H1 (cell line): ENCODE results near the gene H6PD. TPM values are rescaled to one million over a fixed set of nuclear protein-coding genes. Genes with fewer than 3 reads are reported as not detected.

Experiments
- CTCF ChIA-PET: fragments of 300-600 bp; sonication (Branson Sonifier 250); formaldehyde crosslinking; loops from one replicate; lab custom pipeline; 2021; ENCODE audit not compliant: partially characterized antibody; lab: Charles Lee
- POLR2A ChIA-PET: fragments of 300-600 bp; sonication (Branson Sonifier 250); formaldehyde crosslinking; loops from one replicate; lab custom pipeline; 2021; ENCODE audit warnings: inconsistent platforms; ENCODE audit not compliant: partially characterized antibody; lab: Charles Lee
- DNase-seq, 2 experiments: peaks; one replicate each; pipeline versions ENCODE4 v3.0.0 to v3.0.0-alpha.2; 2010 to 2022; ENCODE audit warnings: low spot score in 2 of 2, low read depth in 1 of 2, mixed read lengths in 1 of 2
- FAIRE-seq: peaks from 2 replicates; lab custom pipeline; 2011; peaks lifted over from hg19 to GRCh38; lab: Jason Lieb, UNC
- H2AFZ ChIP-seq: 2 replicates; pipeline ENCODE4 v1.8.1; 2012; ENCODE audit warnings: low read length, inconsistent platforms
- H2AK5ac ChIP-seq: 2 replicates; pipeline ENCODE4 v1.6.1; 2013; ENCODE audit warnings: low read depth, low read length
- H2BK120ac ChIP-seq: replicated peaks from 2 replicates; pipeline ENCODE3; 2013; ENCODE audit warnings: low read depth, low read length, inconsistent platforms
- H2BK12ac ChIP-seq: 2 replicates; pipeline ENCODE4 v1.6.1; 2013; ENCODE audit warnings: low read depth, low read length
- H2BK15ac ChIP-seq: 2 replicates; pipeline ENCODE4 v1.6.1; 2013; ENCODE audit warnings: low read length
- H2BK20ac ChIP-seq: 2 replicates; pipeline ENCODE4 v1.6.1; 2013; ENCODE audit warnings: low read length
- H2BK5ac ChIP-seq: 2 replicates; pipeline ENCODE4 v1.6.1; 2013; ENCODE audit warnings: low read depth, low read length
- H3K14ac ChIP-seq: 2 replicates; pipeline ENCODE4 v1.6.1; 2013; ENCODE audit warnings: inconsistent platforms; ENCODE audit not compliant: insufficient read length
- H3K18ac ChIP-seq: 2 replicates; pipeline ENCODE4 v1.6.1; 2013; ENCODE audit warnings: low read length; ENCODE audit errors: extremely low read depth
- H3K23ac ChIP-seq: 2 replicates; pipeline ENCODE4 v1.6.1; 2013; ENCODE audit warnings: inconsistent platforms; ENCODE audit not compliant: insufficient read length
- H3K23me2 ChIP-seq: 2 replicates; pipeline ENCODE4 v1.6.1; 2013; ENCODE audit warnings: low read depth, low read length
- H3K27ac ChIP-seq: 2 replicates; pipeline ENCODE4 v1.6.1; 2011; ENCODE audit warnings: low read depth, low read length, inconsistent platforms
- H3K27me3 ChIP-seq, 4 experiments: replicated peaks in 1 of 4; 1 replicate in 1 of 4; 2 replicates in 3 of 4; pipeline versions ENCODE4 v1.6.1 to v1.8.1; 2011 to 2013; ENCODE audit warnings: low read length in 3 of 4, mild to moderate bottlenecking in 3 of 4, inconsistent platforms in 2 of 4, mixed read lengths in 2 of 4, moderate library complexity in 1 of 4; ENCODE audit not compliant: control insufficient read depth in 3 of 4, insufficient read depth in 3 of 4; ENCODE audit errors: extremely low read depth in 1 of 4
- H3K36me3 ChIP-seq, 4 experiments: 2 replicates each; pipeline versions ENCODE4 v1.6.1 to v1.8.1; 2011 to 2013; ENCODE audit warnings: mild to moderate bottlenecking in 4 of 4, low read length in 3 of 4, moderate library complexity in 2 of 4, control low read depth in 1 of 4, inconsistent platforms in 1 of 4; ENCODE audit not compliant: insufficient read depth in 4 of 4, control insufficient read depth in 2 of 4
- H3K4ac ChIP-seq: replicated peaks from 2 replicates; pipeline ENCODE3; 2013; ENCODE audit warnings: low read length, low read depth, mixed read lengths, inconsistent platforms; ENCODE audit not compliant: insufficient read length
- H3K4me1 ChIP-seq, 4 experiments: replicated peaks in 1 of 4; 1 replicate in 1 of 4; 2 replicates in 3 of 4; pipeline versions ENCODE4 v1.6.1 to v1.8.1; 2011 to 2013; ENCODE audit warnings: low read length in 3 of 4, inconsistent platforms in 2 of 4, mixed read lengths in 1 of 4; ENCODE audit not compliant: insufficient read depth in 4 of 4, control insufficient read depth in 3 of 4
- H3K4me2 ChIP-seq, 2 experiments: 2 replicates each; pipeline versions ENCODE4 v1.6.1 to v1.8.1; 2011 to 2013; ENCODE audit warnings: low read depth in 2 of 2, low read length in 2 of 2, control low read depth in 1 of 2, inconsistent platforms in 1 of 2, mild to moderate bottlenecking in 1 of 2; ENCODE audit not compliant: insufficient read depth in 1 of 2
- H3K4me3 ChIP-seq, 4 experiments: fragments of 200-600, 300-600 bp in 1 of 4; sonication (generic), shearing (Covaris generic), sonication (Bioruptor Twin) in 1 of 4; 2 replicates each; pipeline versions ENCODE4 v1.5.1 to v1.8.1; 2011 to 2016; ENCODE audit warnings: low read length in 4 of 4, low read depth in 3 of 4, control low read depth in 2 of 4, inconsistent platforms in 2 of 4, mild to moderate bottlenecking in 2 of 4, mixed read lengths in 1 of 4, moderate library complexity in 1 of 4; ENCODE audit not compliant: insufficient read depth in 2 of 4; ENCODE audit errors: extremely low read depth in 1 of 4
- H3K56ac ChIP-seq: replicated peaks from 2 replicates; pipeline ENCODE3; 2013; ENCODE audit warnings: low read depth, mild to moderate bottlenecking, mixed read lengths, low read length, inconsistent platforms; ENCODE audit not compliant: insufficient read length
- H3K79me1 ChIP-seq: 2 replicates; pipeline ENCODE4 v1.6.1; 2013; ENCODE audit warnings: low read depth, low read length, control low read depth
- H3K79me2 ChIP-seq, 2 experiments: 2 replicates each; pipeline versions ENCODE4 v1.6.1 to v1.8.1; 2012 to 2013; ENCODE audit warnings: low read length in 2 of 2, mild to moderate bottlenecking in 2 of 2, inconsistent platforms in 1 of 2; ENCODE audit not compliant: insufficient read depth in 2 of 2, control insufficient read depth in 1 of 2
- H3K9ac ChIP-seq, 4 experiments: replicated peaks in 1 of 4; 1 replicate in 1 of 4; 2 replicates in 3 of 4; pipeline versions ENCODE4 v1.6.1 to v1.8.1; 2011 to 2013; ENCODE audit warnings: low read depth in 3 of 4, low read length in 3 of 4, control low read depth in 2 of 4, mild to moderate bottlenecking in 2 of 4, moderate library complexity in 2 of 4, inconsistent platforms in 1 of 4; ENCODE audit errors: extremely low read depth in 1 of 4
- H3K9me3 ChIP-seq, 2 experiments: 2 replicates each; pipeline versions ENCODE4 v1.6.1 to v1.8.1; 2012 to 2013; ENCODE audit warnings: mild to moderate bottlenecking in 2 of 2, moderate library complexity in 2 of 2, control low read depth in 1 of 2, inconsistent platforms in 1 of 2, low read depth in 1 of 2, low read length in 1 of 2, mixed read lengths in 1 of 2; ENCODE audit not compliant: insufficient read depth in 2 of 2
- H4K20me1 ChIP-seq, 2 experiments: replicated peaks in 1 of 2; 2 replicates each; pipeline versions ENCODE3 to v1.8.1; 2011 to 2013; ENCODE audit warnings: inconsistent platforms in 2 of 2, low read length in 2 of 2, mild to moderate bottlenecking in 1 of 2; ENCODE audit not compliant: insufficient read depth in 2 of 2, control insufficient read depth in 1 of 2
- H4K5ac ChIP-seq: 2 replicates; pipeline ENCODE4 v1.6.1; 2013; ENCODE audit warnings: low read length, low read depth, mixed read lengths, inconsistent platforms; ENCODE audit not compliant: insufficient read length
- H4K8ac ChIP-seq: 2 replicates; pipeline ENCODE4 v1.8.0; 2013; ENCODE audit warnings: mild to moderate bottlenecking, moderate library complexity, low read length, inconsistent platforms; ENCODE audit not compliant: insufficient read depth; ENCODE audit errors: extremely low read depth
- H4K91ac ChIP-seq: replicated peaks from 2 replicates; pipeline ENCODE3; 2013; ENCODE audit warnings: low read length, mixed read lengths, inconsistent platforms; ENCODE audit not compliant: insufficient read length
- BACH1 ChIP-seq: IDR thresholded peaks from 2 replicates; pipeline ENCODE4 v1.6.1; 2012; ENCODE audit warnings: low read length, improper control_type of control experiment
- EP300 ChIP-seq, 2 experiments: IDR thresholded peaks; 1 replicate in 1 of 2; 2 replicates in 1 of 2; pipeline ENCODE4 v1.6.1; 2011 to 2012; ENCODE audit warnings: low read depth in 2 of 2, low read length in 2 of 2, mild to moderate bottlenecking in 2 of 2, borderline replicate concordance in 1 of 2, inconsistent platforms in 1 of 2, moderate library complexity in 1 of 2
- EZH2 ChIP-seq: fragments of 200-600 bp; sonication (generic); IDR thresholded peaks from 2 replicates; pipeline ENCODE4 v1.7.1; 2012; ENCODE audit warnings: low read depth, mild to moderate bottlenecking, moderate library complexity, low read length, inconsistent platforms; ENCODE audit not compliant: severe bottlenecking
- GABPA ChIP-seq: IDR thresholded peaks from 2 replicates; pipeline ENCODE4 v1.6.1; 2011; ENCODE audit warnings: mild to moderate bottlenecking, low read length, moderate library complexity, borderline replicate concordance; ENCODE audit not compliant: insufficient read depth
- KDM5A ChIP-seq: fragments of 200-600 bp; IDR thresholded peaks from 2 replicates; pipeline ENCODE4 v1.7.1; 2012; ENCODE audit warnings: mild to moderate bottlenecking, low read length, inconsistent platforms, mixed read lengths
- PHF8 ChIP-seq: fragments of 200-600 bp; sonication (generic); conservative IDR thresholded peaks from 2 replicates; pipeline ENCODE4 v1.7.1; 2012; ENCODE audit warnings: low read depth, mild to moderate bottlenecking, inconsistent platforms, low read length, moderate library complexity
- POLR2A ChIP-seq, 2 experiments: IDR thresholded peaks; 1 replicate in 1 of 2; 2 replicates in 1 of 2; pipeline ENCODE4 v1.6.1; 2011; ENCODE audit warnings: low read depth in 2 of 2, low read length in 2 of 2, mild to moderate bottlenecking in 2 of 2; ENCODE audit errors: control extremely low read depth in 1 of 2
- POU5F1 ChIP-seq: IDR thresholded peaks from 2 replicates; pipeline ENCODE4 v1.6.1; 2011; ENCODE audit warnings: low read depth, mild to moderate bottlenecking, low read length, moderate library complexity
- RFX5 ChIP-seq: IDR thresholded peaks from 2 replicates; pipeline ENCODE4 v1.6.1; 2011; ENCODE audit warnings: low read depth, low read length, improper control_type of control experiment, borderline replicate concordance
- SAP30 ChIP-seq: fragments of 300-600 bp; sonication (generic); IDR thresholded peaks from 2 replicates; pipeline ENCODE4 v1.7.1; 2012; ENCODE audit warnings: low read length, moderate library complexity, mild to moderate bottlenecking, inconsistent platforms; ENCODE audit not compliant: insufficient read depth, insufficient replicate concordance
- ZNF274 ChIP-seq: IDR thresholded peaks from 2 replicates; pipeline ENCODE4 v1.7.0; 2012; ENCODE audit warnings: low read length, borderline replicate concordance; ENCODE audit errors: extremely low read depth
- WGBS, 2 experiments: shearing (Covaris generic) in 1 of 2; methylation state at CpG; one replicate each; pipeline versions ENCODE4 v1.1.6 to v1.1.7; 2013 to 2015; ENCODE audit warnings: low lambda C conversion rate in 2 of 2, mixed read lengths in 2 of 2, inconsistent platforms in 1 of 2, low coverage in 1 of 2, missing lambda C conversion rate in 1 of 2; ENCODE audit not compliant: insufficient replicate concordance in 2 of 2, insufficient coverage in 1 of 2, insufficient read length in 1 of 2; ENCODE audit errors: extremely low coverage in 1 of 2, missing lambda C conversion rate in 1 of 2; 5-methylcytosine and 5-hydroxymethylcytosine counted together
- polyA plus RNA-seq, 7 experiments: library from polyadenylated mRNA; depleted of rRNA in 3 of 7; stranded (reverse) in 5 of 7; unstranded in 2 of 7; fragments of >200 nt in 5 of 7; fragments of 200-250 nt in 2 of 7; gene quantifications; 1 replicate in 5 of 7; 2 replicates in 1 of 7; 4 replicates in 1 of 7; pipeline versions ENCODE4 v1.2.1 to v1.2.3, GENCODE V29; 2011 to 2013; ENCODE audit warnings: missing spikeins in 2 of 7, mixed read lengths in 2 of 7
- total RNA-seq: library from RNA; stranded (reverse); fragmentation: NEBNext Ultra II Directional; extraction: Animal tissue kit (Norgen Biotek cat#: 25700); gene quantifications from 2 replicates; pipeline ENCODE4 v1.2.1, GENCODE V29; 2021
- TF ChIP-seq, protein P1 (sequence below): IDR thresholded peaks from 2 replicates; pipeline ENCODE4 v1.6.1; 2012; ENCODE audit warnings: inconsistent platforms

The H6PD gene
- total and polyA plus RNA-seq, 2 of the 8 experiments (the other 6 are each of a cell fraction or from before 2014, with no cell fraction given), result 3.6 to 3.8 TPM

DNA sequence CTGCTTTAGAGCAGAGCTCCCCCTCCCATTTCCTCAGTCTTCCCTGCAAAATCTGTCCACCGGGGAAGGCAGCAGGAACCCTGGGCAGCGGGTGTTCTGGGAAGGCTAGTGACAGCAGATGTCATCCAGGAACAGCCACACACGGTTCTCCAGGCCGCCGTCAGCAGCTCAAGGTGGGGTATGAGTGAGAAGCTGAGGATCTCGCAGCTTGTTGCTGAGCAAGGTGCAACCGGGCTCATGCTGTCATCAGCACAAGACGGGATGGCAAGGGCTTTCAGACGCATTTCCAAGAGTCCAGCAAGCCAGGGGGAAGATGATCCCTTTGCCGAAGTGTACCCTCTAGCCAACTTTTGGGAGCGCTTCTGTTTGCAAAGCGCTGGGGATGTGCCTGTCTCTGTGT is 35.1 kb downstream of the H6PD start:
- DNase-seq (no peak), FAIRE-seq (no peak)
- H3K9me3 ChIP-seq, result no peaks in the 10 kb centered on the region
- no peak overlapping the region for H3K9ac ChIP-seq
- no peak overlapping the region for H3K4me3 ChIP-seq
- ChIA-PET CTCF (interaction anchor here (0.7 to 13.7 kb wide), 16 partner anchors 11 to 304 kb away, joined by 3 to 118 read pairs (median 4); no protein-coding TSS in a partner anchor), POLR2A (interaction anchor here (1.0 kb wide), 1 partner anchor 20 kb away, joined by 3 read pairs; no protein-coding TSS in a partner anchor)
- no peak overlapping the region for H3K14ac ChIP-seq
- no peak overlapping the region for H2AK5ac ChIP-seq
- no peak overlapping the region for H3K4ac ChIP-seq
- H3K23me2 ChIP-seq, result no peaks in the 10 kb centered on the region
- H3K23ac ChIP-seq, result no peak overlapping the region
- H3K79me1 ChIP-seq, result no peaks in the 10 kb centered on the region
- no peaks in the 10 kb centered on the region for H3K79me2 ChIP-seq
- no peak overlapping the region for H2BK5ac ChIP-seq
- no peak overlapping the region for H2BK20ac ChIP-seq
- no peak overlapping the region for H3K4me2 ChIP-seq
- no peak overlapping the region for H4K5ac ChIP-seq
- H4K91ac ChIP-seq, result no peak overlapping the region
- TF ChIP-seq GABPA (no peak), BACH1 (no peak), SAP30 (no peak), EZH2 (no peak), RFX5 (no peak), EP300 (IDR thresholded peaks at IDR 0.05; ENCODE audit: borderline replicate concordance in 1 of 2, low read depth in 2 of 2, low read length in 2 of 2) (no peak), PHF8 (no peak), KDM5A (no peak), ZNF274 (no peak), POLR2A (IDR thresholded peaks at IDR 0.05; ENCODE audit: control extremely low read depth in 1 of 2, low read depth in 2 of 2, low read length in 2 of 2) (no peak), POU5F1 (no peak)
- TF ChIP-seq, protein P1, sequence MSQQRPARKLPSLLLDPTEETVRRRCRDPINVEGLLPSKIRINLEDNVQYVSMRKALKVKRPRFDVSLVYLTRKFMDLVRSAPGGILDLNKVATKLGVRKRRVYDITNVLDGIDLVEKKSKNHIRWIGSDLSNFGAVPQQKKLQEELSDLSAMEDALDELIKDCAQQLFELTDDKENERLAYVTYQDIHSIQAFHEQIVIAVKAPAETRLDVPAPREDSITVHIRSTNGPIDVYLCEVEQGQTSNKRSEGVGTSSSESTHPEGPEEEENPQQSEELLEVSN, result no peak
- H3K4me1 ChIP-seq, result peaks cover 0 to 4% (median 1%) of the 10 kb centered on the region in 4 experiments; a peak in 5 of 7 replicates
- no peaks in the 10 kb centered on the region for H4K20me1 ChIP-seq
- H4K8ac ChIP-seq, result no peak overlapping the region
- no peak overlapping the region for H2BK120ac ChIP-seq
- H3K18ac ChIP-seq, result no peak overlapping the region
- H3K36me3 ChIP-seq, result no peaks in the 10 kb centered on the region
- H2BK15ac ChIP-seq, result no peak overlapping the region
- no peak overlapping the region for H3K56ac ChIP-seq
- H3K27ac ChIP-seq, result no peak overlapping the region
- no peaks in the 10 kb centered on the region; a peak in 1 of 7 replicates for H3K27me3 ChIP-seq
- H2AFZ ChIP-seq, result no peak overlapping the region
- 87% methylated on average over 12 of the region's 12 CpGs; no CpG with 5 or more reads in 1 of the 2 experiments for WGBS, 2 experiments
- H2BK12ac ChIP-seq, result no peak overlapping the region
